H1 (cell line): ENCODE measurements around the gene TMC4. TPM values are rescaled to one million over a fixed set of nuclear protein-coding genes. Genes with fewer than 3 reads are reported as not detected.

Experiments used
- PHF8 ChIP-seq: fragments of 200-600 bp; sonication (generic); conservative IDR thresholded peaks from 2 replicates; pipeline ENCODE4 v1.7.1; 2012; ENCODE audit warnings: low read depth, mild to moderate bottlenecking, inconsistent platforms, low read length, moderate library complexity
- SRF ChIP-seq: IDR thresholded peaks from 2 replicates; pipeline ENCODE4 v1.6.1; 2011; ENCODE audit warnings: mild to moderate bottlenecking, low read depth, low read length, moderate library complexity
- polyA plus RNA-seq, 7 experiments: library from polyadenylated mRNA; depleted of rRNA in 3 of 7; stranded (reverse) in 5 of 7; unstranded in 2 of 7; fragments of >200 nt in 5 of 7; fragments of 200-250 nt in 2 of 7; gene quantifications; 1 replicate in 5 of 7; 2 replicates in 1 of 7; 4 replicates in 1 of 7; pipeline versions ENCODE4 v1.2.1 to v1.2.3, GENCODE V29; 2011 to 2013; ENCODE audit warnings: missing spikeins in 2 of 7, mixed read lengths in 2 of 7
- total RNA-seq: library from RNA; stranded (reverse); fragmentation: NEBNext Ultra II Directional; extraction: Animal tissue kit (Norgen Biotek cat#: 25700); gene quantifications from 2 replicates; pipeline ENCODE4 v1.2.1, GENCODE V29; 2021

Gene TMC4
- total and polyA plus RNA-seq, 2 of the 8 experiments (the other 6 are each of a cell fraction or from before 2014, with no cell fraction given) = 5.5 to 6.3 TPM

GRCh38 chr19:54160854-54161253, 12.1 kb downstream of the TMC4 start (continued):
- no peak for TF ChIP-seq PHF8
- TF ChIP-seq SRF = no peak
